ENCODE results near the gene MAP2K2.

GRCh38 chr19:4136680-4137088, 12.8 kb upstream of the MAP2K2 start:
- TF ChIP-seq CTCF (IDR thresholded peaks at IDR 0.05) (no peak), POLR2A (IDR thresholded peaks at IDR 0.05) (no peak)

All from adrenal gland (tissue), 5 donors.